Right lobe of liver (tissue), 4 donors: ENCODE results near the gene ANTXR1.

Experiments used
- POLR2A ChIP-seq: fragments of 450-650 bp; IDR thresholded peaks from one replicate; pipeline ENCODE4 v1.6.1; 2017; ENCODE audit warnings: antibody characterized with exemption, mild to moderate bottlenecking
- TF ChIP-seq, protein P1 (sequence below), 4 donors: fragments of 200-600 bp in 3 of 4; fragments of 450-650 bp in 1 of 4; IDR thresholded peaks; one replicate each; pipeline versions ENCODE4 v1.5.1 to v1.8.0; 2016 to 2022; ENCODE audit warnings: antibody characterized with exemption in 4 of 4, mild to moderate bottlenecking in 2 of 4
- donor health status: DM: no; HTN: no; CAD: no.
- donor health status: DM: no; HTN: no; CAD: no.
- donor health status: DM: no; HTN: yes; CAD: no.

DNA sequence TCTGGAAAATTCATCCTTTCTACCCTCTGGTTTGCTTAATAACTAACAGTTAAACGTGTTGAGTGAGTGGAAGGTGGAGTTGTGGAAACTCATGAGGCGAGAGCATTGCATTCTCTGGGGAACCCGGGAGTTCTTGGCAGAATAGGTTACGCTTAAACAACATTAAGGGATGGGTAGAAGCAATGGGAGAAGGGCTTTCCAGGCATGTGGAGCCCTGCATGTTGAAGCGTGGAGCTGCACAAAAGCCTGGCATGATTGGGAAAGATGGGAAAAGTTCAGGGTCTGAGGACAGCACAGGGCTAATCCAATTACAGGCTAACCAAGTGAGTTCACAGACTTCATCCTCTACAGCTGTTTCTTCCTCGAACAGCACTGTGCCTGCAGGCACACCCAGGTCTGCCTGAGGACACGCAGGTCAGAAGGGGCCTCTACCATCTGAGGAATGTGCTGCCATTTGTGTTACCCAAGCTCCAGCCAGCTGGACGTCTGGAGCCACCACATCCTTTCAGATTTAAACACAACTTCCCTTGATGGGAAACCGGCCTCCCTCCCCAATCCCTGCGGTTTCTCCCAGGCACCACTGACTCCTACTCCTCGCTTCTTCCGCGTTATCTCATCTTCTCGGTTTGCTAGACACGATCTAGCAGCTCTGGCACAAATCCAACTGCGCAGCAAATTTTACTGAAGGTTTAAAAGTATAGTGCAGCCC, 164.2 kb downstream of the ANTXR1 start:
- TF ChIP-seq, protein P1, sequence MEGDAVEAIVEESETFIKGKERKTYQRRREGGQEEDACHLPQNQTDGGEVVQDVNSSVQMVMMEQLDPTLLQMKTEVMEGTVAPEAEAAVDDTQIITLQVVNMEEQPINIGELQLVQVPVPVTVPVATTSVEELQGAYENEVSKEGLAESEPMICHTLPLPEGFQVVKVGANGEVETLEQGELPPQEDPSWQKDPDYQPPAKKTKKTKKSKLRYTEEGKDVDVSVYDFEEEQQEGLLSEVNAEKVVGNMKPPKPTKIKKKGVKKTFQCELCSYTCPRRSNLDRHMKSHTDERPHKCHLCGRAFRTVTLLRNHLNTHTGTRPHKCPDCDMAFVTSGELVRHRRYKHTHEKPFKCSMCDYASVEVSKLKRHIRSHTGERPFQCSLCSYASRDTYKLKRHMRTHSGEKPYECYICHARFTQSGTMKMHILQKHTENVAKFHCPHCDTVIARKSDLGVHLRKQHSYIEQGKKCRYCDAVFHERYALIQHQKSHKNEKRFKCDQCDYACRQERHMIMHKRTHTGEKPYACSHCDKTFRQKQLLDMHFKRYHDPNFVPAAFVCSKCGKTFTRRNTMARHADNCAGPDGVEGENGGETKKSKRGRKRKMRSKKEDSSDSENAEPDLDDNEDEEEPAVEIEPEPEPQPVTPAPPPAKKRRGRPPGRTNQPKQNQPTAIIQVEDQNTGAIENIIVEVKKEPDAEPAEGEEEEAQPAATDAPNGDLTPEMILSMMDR (IDR thresholded peaks at IDR 0.05) = no peak
- TF ChIP-seq POLR2A = no peak
